ENCODE measurements around the gene ZNF598.
"Not testable (repeated sequence)": the region's sequence is repeated elsewhere in the genome, so short reads cannot be mapped to it uniquely, and the experiment has no call there.

Gene ZNF598

GRCh38 chr16:1958715-1959268 is 50.8 kb downstream of the ZNF598 start:
- Histone ChIP-seq H3K27me3 (ENCODE audit: control insufficient read depth, insufficient read depth, low read length) (no peaks in the 10 kb centered on the region), H3K9ac (ENCODE audit: low read length) (peak overlapping the region; percentile 21), H3K36me3 (ENCODE audit: control insufficient read depth, insufficient read depth, low read length) (peaks cover 28% of the 10 kb centered on the region), H3K4me1 (ENCODE audit: control insufficient read depth, insufficient read depth, low read length) (peaks cover 15% of the 10 kb centered on the region), H3K9me3 (ENCODE audit: control insufficient read depth, insufficient read depth, low read depth, low read length) (no peaks in the 10 kb centered on the region), H3K4me3 (ENCODE audit: low read depth, low read length) (peak overlapping the region; percentile 98), H3K27ac (ENCODE audit: low read depth, low read length) (no peak overlapping the region)

- H3K36me3 ChIP-seq (ENCODE audit: control insufficient read depth, insufficient read depth, low read length) = peaks cover 21% of the 10 kb centered on the region
- H3K27ac ChIP-seq (ENCODE audit: low read depth, low read length); H3K9ac ChIP-seq (ENCODE audit: low read length): not testable (repeated sequence)
Observed at GRCh38 chr16:1958143-1958491, 51.5 kb downstream of the ZNF598 start.

GRCh38 chr16:1957434-1958142 is 52.0 kb downstream of the ZNF598 start:
- not testable (repeated sequence) for H3K9ac ChIP-seq (ENCODE audit: low read length); H3K27ac ChIP-seq (ENCODE audit: low read depth, low read length); H3K9me3 ChIP-seq (ENCODE audit: control insufficient read depth, insufficient read depth, low read depth, low read length); H3K4me3 ChIP-seq (ENCODE audit: low read depth, low read length); H3K27me3 ChIP-seq (ENCODE audit: control insufficient read depth, insufficient read depth, low read length)
- H3K4me1 ChIP-seq (ENCODE audit: control insufficient read depth, insufficient read depth, low read length) = peaks cover 15% of the 10 kb centered on the region
- H3K36me3 ChIP-seq (ENCODE audit: control insufficient read depth, insufficient read depth, low read length) = peaks cover 16% of the 10 kb centered on the region

More at GRCh38 chr16:1958143-1958491, 51.5 kb downstream of the ZNF598 start:
- not testable (repeated sequence) for H3K27me3 ChIP-seq (ENCODE audit: control insufficient read depth, insufficient read depth, low read length); H3K9me3 ChIP-seq (ENCODE audit: control insufficient read depth, insufficient read depth, low read depth, low read length); H3K4me3 ChIP-seq (ENCODE audit: low read depth, low read length)
- H3K4me1 ChIP-seq (ENCODE audit: control insufficient read depth, insufficient read depth, low read length) = peaks cover 15% of the 10 kb centered on the region

GRCh38 chr16:1953734-1954133 is 55.9 kb downstream of the ZNF598 start:
- H3K4me3 ChIP-seq (ENCODE audit: low read depth, low read length) = no peak overlapping the region
- peaks cover 5% of the 10 kb centered on the region for H3K4me1 ChIP-seq (ENCODE audit: control insufficient read depth, insufficient read depth, low read length)
- H3K9me3 ChIP-seq (ENCODE audit: control insufficient read depth, insufficient read depth, low read depth, low read length) = no peaks in the 10 kb centered on the region
- H3K36me3 ChIP-seq (ENCODE audit: control insufficient read depth, insufficient read depth, low read length) = no peaks in the 10 kb centered on the region
- no peak overlapping the region for H3K9ac ChIP-seq (ENCODE audit: low read length)
- no peaks in the 10 kb centered on the region for H3K27me3 ChIP-seq (ENCODE audit: control insufficient read depth, insufficient read depth, low read length)
- no peak overlapping the region for H3K27ac ChIP-seq (ENCODE audit: low read depth, low read length)

- Histone ChIP-seq H3K4me1 (ENCODE audit: control insufficient read depth, insufficient read depth, low read length) (peaks cover 3% of the 10 kb centered on the region; the same call in 1 of the 2 replicates), H3K9ac (ENCODE audit: low read length) (no peak overlapping the region), H3K27ac (ENCODE audit: low read depth, low read length) (no peak overlapping the region), H3K9me3 (ENCODE audit: control insufficient read depth, insufficient read depth, low read depth, low read length) (no peaks in the 10 kb centered on the region), H3K4me3 (ENCODE audit: low read depth, low read length) (no peak overlapping the region), H3K36me3 (ENCODE audit: control insufficient read depth, insufficient read depth, low read length) (no peaks in the 10 kb centered on the region), H3K27me3 (ENCODE audit: control insufficient read depth, insufficient read depth, low read length) (no peaks in the 10 kb centered on the region)
Observed at GRCh38 chr16:1950559-1950958, 59.1 kb downstream of the ZNF598 start.

GRCh38 chr16:1950047-1950446 is 59.6 kb downstream of the ZNF598 start:
- Histone ChIP-seq H3K27ac (ENCODE audit: low read depth, low read length) (no peak overlapping the region), H3K9ac (ENCODE audit: low read length) (no peak overlapping the region), H3K36me3 (ENCODE audit: control insufficient read depth, insufficient read depth, low read length) (no peaks in the 10 kb centered on the region), H3K4me1 (ENCODE audit: control insufficient read depth, insufficient read depth, low read length) (peaks cover 3% of the 10 kb centered on the region; the same call in 1 of the 2 replicates), H3K9me3 (ENCODE audit: control insufficient read depth, insufficient read depth, low read depth, low read length) (no peaks in the 10 kb centered on the region), H3K4me3 (ENCODE audit: low read depth, low read length) (no peak overlapping the region), H3K27me3 (ENCODE audit: control insufficient read depth, insufficient read depth, low read length) (no peaks in the 10 kb centered on the region)

- no peak overlapping the region for H3K4me3 ChIP-seq (ENCODE audit: low read depth, low read length)
- no peaks in the 10 kb centered on the region for H3K27me3 ChIP-seq (ENCODE audit: control insufficient read depth, insufficient read depth, low read length)
- no peak overlapping the region for H3K9ac ChIP-seq (ENCODE audit: low read length)
- H3K9me3 ChIP-seq (ENCODE audit: control insufficient read depth, insufficient read depth, low read depth, low read length) = no peaks in the 10 kb centered on the region
- no peak overlapping the region for H3K27ac ChIP-seq (ENCODE audit: low read depth, low read length)
- peaks cover 5% of the 10 kb centered on the region; the same call in 1 of the 2 replicates for H3K4me1 ChIP-seq (ENCODE audit: control insufficient read depth, insufficient read depth, low read length)
- no peaks in the 10 kb centered on the region for H3K36me3 ChIP-seq (ENCODE audit: control insufficient read depth, insufficient read depth, low read length)
Observed at GRCh38 chr16:1949507-1949906, 60.1 kb downstream of the ZNF598 start.
